TTC549 (cell line): ENCODE data around the gene TM7SF2.

Source experiments
- FAIRE-seq: peaks from 2 replicates; lab custom pipeline; 2012; peaks lifted over from hg19 to GRCh38; lab: Jason Lieb, UNC

The TM7SF2 gene

GRCh38 chr11:65157336-65157735 is 45.7 kb downstream of the TM7SF2 start:
- no peak for FAIRE-seq

GRCh38 chr11:65159012-65159411 is 47.3 kb downstream of the TM7SF2 start:
- FAIRE-seq: no peak

GRCh38 chr11:65160643-65161042 is 49.0 kb downstream of the TM7SF2 start:
- no peak for FAIRE-seq

GRCh38 chr11:65163684-65164083 is 52.0 kb downstream of the TM7SF2 start:
- FAIRE-seq: no peak
